Uterus (tissue), 4 donors: Measurements from ENCODE around the gene SNRPD3. TPM values are rescaled to one million over a fixed set of nuclear protein-coding genes. Genes with fewer than 3 reads are reported as not detected.

Experiments
- DNase-seq, 2 donors: peaks; one replicate each; pipeline ENCODE4 v3.0.0-alpha.2; 2019 to 2020
- H3K27ac ChIP-seq, 2 donors: fragments of 200-600 bp; sonication (generic); 1 replicate in 1 of 2; 2 replicates in 1 of 2; pipeline ENCODE4 v1.5.1; 2016 to 2018
- H3K27me3 ChIP-seq, 2 donors: fragments of 200-600 bp; sonication (generic); one replicate each; pipeline ENCODE4 v1.5.1; 2018 to 2019; ENCODE audit warnings: control low read depth in 1 of 2
- H3K36me3 ChIP-seq, 2 donors: fragments of 200-600 bp; sonication (generic); one replicate each; pipeline ENCODE4 v1.5.1; 2019; ENCODE audit warnings: control low read depth in 1 of 2
- H3K4me1 ChIP-seq, 2 donors: fragments of 200-600 bp; sonication (generic); one replicate each; pipeline ENCODE4 v1.5.1; 2018 to 2019; ENCODE audit warnings: control low read depth in 1 of 2
- H3K4me3 ChIP-seq, 2 donors: fragments of 200-600 bp; sonication (generic); 1 replicate in 1 of 2; 2 replicates in 1 of 2; pipeline ENCODE4 v1.5.1; 2018 to 2019; ENCODE audit warnings: mild to moderate bottlenecking in 1 of 2
- H3K9me3 ChIP-seq, 2 donors: fragments of 200-600 bp; sonication (generic); one replicate each; pipeline ENCODE4 v1.5.1; 2019; ENCODE audit warnings: control low read depth in 1 of 2
- CTCF ChIP-seq, 4 experiments: fragments of 200-600 bp in 2 of 4; fragments of 450-650 bp in 2 of 4; sonication (generic) in 2 of 4; IDR thresholded peaks; one replicate each; pipeline ENCODE4 v1.5.1; 2016 to 2019; ENCODE audit warnings: antibody characterized with exemption in 4 of 4, mild to moderate bottlenecking in 2 of 4, moderate library complexity in 1 of 4
- POLR2A ChIP-seq, 2 donors: fragments of 450-650 bp; IDR thresholded peaks; one replicate each; pipeline ENCODE4 v1.6.1; 2016; ENCODE audit warnings: antibody characterized with exemption in 2 of 2, mild to moderate bottlenecking in 1 of 2, moderate library complexity in 1 of 2
- intact Hi-C: fragments of 100-400 bp; cut with DNase I; formaldehyde crosslinking; loops from one replicate; pipeline ENCODE4 v1.15.1; 2023; ENCODE audit warnings: low total_unique reads
- total RNA-seq, 4 donors: library from RNA; depleted of rRNA in 3 of 4; stranded (reverse); fragments of >200 nt in 3 of 4; gene quantifications; one replicate each; pipeline versions ENCODE4 v1.1.0 to v1.2.4, GENCODE V29; 2014 to 2023
- donor health status: DM: yes; HTN: yes; CAD: no.

Gene SNRPD3
- total RNA-seq: 100 to 1,000 TPM in 2 of 4 donors, 10 to 100 TPM in 2; 42.6 to 189 (median 85.1) TPM

DNA sequence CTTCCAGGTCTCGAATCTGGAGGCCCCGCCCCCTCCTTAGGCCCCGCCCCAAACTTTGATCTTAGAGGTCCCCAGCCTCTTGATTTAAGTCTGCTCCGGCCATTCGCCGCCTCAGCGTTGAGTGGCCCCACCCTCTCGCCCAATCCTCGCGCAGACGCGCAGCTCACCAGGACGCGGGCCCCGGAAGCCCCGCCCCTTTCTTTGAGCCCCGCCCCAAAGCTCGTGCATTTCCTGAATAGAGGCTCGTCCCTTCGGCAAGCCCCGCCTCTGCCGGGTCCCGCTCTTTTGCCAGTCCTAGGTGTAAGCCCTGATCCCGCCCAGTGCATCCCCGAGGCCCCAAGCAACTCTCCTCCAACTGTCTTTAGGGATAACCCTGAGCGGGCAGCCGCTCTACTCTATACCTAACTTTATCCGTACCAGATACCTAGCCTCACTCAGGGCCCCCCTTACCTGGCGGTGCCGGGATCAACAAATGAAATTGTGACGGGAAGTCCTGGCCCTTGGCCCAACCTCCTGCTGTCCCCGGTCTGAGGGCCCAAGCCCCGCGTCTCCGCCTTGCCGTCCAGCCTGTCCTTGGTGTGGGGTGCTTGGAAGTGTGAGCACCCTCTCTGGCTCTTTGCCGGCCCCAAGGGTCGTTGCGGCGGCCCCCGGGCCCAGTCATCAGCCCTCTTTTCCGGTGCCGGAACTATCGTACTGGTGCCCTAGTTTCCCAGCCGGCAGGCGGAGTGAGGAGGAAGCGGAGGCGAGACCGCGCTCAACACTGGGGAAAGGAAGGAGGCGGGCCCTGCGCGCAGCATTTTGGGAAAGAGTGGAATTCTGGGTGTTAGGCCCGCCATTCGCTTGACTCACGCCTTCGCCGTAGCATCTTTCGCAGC is at the start of gene SNRPD3:
SNRPD3 (plus strand) TSS at position 835 of the 875 bp plus-strand sequence. CDS start 1,676 bp downstream, outside the sequence.
- Histone ChIP-seq H3K27me3 (no peaks in the 10 kb centered on the region), H3K4me1 (peaks cover 5 to 14% of the 10 kb centered on the region in 2 donors), H3K4me3 (peak within 1 kb of the TSS; percentile 83 to 88), H3K27ac (peak within 1 kb of the TSS; percentile 98 to 99), H3K9me3 (no peaks in the 10 kb centered on the region), H3K36me3 (no peaks in the 10 kb centered on the region)
- intact Hi-C loops: no loop called here
- peak in 3 of 4 experiments; percentile 24 to 54 (median 41) for TF ChIP-seq CTCF (IDR thresholded peaks at IDR 0.05)
- peak; percentile 52 to 63 for TF ChIP-seq POLR2A (IDR thresholded peaks at IDR 0.05)
- DNase-seq: peak; percentile 100

DNA sequence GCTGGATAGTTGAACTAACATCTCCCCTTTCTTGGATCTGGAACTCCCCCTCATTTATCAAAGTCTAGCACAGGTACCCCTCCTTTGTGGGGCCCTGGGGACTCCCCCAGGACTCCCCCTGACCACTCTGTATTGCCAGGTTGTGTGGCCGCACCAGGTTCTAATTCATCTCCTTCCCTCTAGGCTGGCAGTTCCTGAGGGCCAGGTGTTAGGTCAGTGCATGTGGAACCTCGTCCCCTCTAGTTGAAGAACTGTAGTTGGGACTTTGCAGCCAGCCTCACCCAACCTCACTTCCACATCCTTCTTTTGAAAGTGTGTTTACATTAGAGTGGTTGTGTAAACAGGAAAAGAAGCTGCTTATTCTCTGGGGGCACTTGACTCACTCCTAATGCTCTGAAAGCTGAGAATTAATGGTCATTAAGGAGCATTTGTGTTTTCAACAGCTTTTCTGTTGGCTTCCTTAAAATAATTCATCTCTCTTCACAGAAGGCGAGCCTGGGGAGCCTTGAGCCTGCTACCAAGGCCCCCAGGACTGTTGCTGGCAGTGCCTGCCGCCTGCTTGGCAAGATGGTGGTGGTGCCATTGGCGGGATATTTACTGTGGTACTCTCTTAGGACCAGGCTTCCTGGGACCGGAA is 48.9 kb upstream of the SNRPD3 start:
- H3K9me3 ChIP-seq: no peaks in the 10 kb centered on the region
- intact Hi-C loops: no loop called here
- H3K4me3 ChIP-seq: no peak overlapping the region
- H3K27ac ChIP-seq: no peak overlapping the region
- no peaks in the 10 kb centered on the region for H3K36me3 ChIP-seq
- no peaks in the 10 kb centered on the region for H3K4me1 ChIP-seq
- DNase-seq: no peak
- no peak for TF ChIP-seq POLR2A (IDR thresholded peaks at IDR 0.05)
- no peak for TF ChIP-seq CTCF (IDR thresholded peaks at IDR 0.05)
- H3K27me3 ChIP-seq: no peaks in the 10 kb centered on the region

DNA sequence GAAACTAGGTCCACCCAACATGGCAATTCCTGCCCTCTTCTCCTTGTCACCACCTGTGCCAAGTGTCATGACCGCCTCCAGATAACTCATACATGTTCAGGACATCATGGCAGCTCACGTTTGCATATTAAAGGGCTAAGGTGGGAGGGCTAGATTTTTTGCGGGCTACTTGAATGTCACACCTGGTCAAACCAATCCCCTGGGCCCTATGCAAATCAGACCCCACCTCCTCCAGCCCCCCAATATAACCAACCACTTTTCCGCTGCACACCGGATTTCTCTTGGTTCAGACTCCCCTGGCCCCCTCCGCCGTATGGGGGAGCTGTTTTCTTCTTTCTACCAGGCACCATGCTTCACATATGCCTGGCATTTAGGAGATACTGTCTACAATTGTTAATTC is 48.1 kb upstream of the SNRPD3 start:
- intact Hi-C loops: no loop called here
- H3K9me3 ChIP-seq: no peaks in the 10 kb centered on the region
- H3K36me3 ChIP-seq: no peaks in the 10 kb centered on the region
- DNase-seq: no peak
- no peak overlapping the region for H3K27ac ChIP-seq
- no peak overlapping the region for H3K4me3 ChIP-seq
- TF ChIP-seq CTCF (IDR thresholded peaks at IDR 0.05) (no peak), POLR2A (IDR thresholded peaks at IDR 0.05) (no peak)
- H3K4me1 ChIP-seq: no peaks in the 10 kb centered on the region
- H3K27me3 ChIP-seq: no peaks in the 10 kb centered on the region

DNA sequence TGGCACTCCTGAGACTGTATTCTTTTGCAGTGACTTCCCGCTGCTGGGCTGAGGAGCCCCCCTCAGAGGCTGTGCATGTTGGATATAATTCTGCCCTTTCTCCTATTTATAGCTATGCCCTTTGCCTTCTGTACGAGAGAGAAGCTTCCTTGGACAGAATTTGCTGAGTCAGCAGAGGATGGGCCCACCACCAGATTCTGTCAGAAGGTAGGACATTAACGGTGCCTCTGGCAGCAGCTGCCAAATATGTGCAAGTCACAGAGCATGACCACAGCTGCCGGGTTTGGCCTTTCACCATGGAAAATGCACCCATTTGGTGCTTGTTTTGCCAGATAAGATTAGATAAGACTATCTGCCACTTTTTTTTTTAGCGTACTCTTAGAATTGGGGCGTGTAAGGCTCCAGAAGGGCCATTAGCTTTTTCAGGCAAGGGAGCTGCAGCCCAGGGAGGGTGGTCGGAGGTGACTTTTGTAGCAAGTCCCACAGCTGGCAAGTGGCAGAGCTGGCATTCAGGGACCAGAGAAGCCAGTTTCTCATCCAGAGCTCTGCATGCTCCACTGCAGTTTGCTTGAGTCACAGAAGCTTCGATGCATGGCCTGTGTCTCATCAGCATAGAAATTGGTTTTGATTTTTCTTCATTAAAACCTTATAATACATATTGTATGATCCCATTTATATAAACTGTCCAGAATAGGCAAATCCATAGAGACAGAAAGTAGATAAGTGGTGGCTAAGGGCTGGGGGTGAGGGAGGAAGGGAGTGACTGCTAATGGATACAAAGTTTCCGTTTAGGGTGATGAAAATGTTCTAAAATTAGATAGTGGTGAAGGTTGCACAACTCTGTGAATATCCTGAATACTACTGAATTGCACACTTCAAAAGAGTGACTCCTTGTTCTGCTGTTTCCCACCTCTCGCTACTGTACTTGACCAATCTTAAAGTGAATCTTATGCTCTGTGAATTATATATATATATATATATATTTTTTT is 44.9 kb upstream of the SNRPD3 start:
- TF ChIP-seq CTCF (IDR thresholded peaks at IDR 0.05) (no peak), POLR2A (IDR thresholded peaks at IDR 0.05) (no peak)
- H3K4me1 ChIP-seq: no peaks in the 10 kb centered on the region
- H3K36me3 ChIP-seq: no peaks in the 10 kb centered on the region
- no peak overlapping the region for H3K4me3 ChIP-seq
- DNase-seq: no peak
- intact Hi-C loops: no loop called here
- no peak overlapping the region for H3K27ac ChIP-seq
- no peaks in the 10 kb centered on the region for H3K27me3 ChIP-seq
- H3K9me3 ChIP-seq: no peaks in the 10 kb centered on the region
